ENCODE measurements around the gene PRSS36. TPM values are rescaled to one million over a fixed set of nuclear protein-coding genes. Genes with fewer than 3 reads are reported as not detected.
A peak's percentile ranks its signal among the peaks of the same experiment; 100 is the strongest.

The PRSS36 gene
- total and polyA plus RNA-seq, 9 of the 15 experiments (the other 6 are each of a cell fraction or from before 2014, with no cell fraction given), result 0.09 to 1.2 (median 0.54) TPM; not detected in 2

DNA sequence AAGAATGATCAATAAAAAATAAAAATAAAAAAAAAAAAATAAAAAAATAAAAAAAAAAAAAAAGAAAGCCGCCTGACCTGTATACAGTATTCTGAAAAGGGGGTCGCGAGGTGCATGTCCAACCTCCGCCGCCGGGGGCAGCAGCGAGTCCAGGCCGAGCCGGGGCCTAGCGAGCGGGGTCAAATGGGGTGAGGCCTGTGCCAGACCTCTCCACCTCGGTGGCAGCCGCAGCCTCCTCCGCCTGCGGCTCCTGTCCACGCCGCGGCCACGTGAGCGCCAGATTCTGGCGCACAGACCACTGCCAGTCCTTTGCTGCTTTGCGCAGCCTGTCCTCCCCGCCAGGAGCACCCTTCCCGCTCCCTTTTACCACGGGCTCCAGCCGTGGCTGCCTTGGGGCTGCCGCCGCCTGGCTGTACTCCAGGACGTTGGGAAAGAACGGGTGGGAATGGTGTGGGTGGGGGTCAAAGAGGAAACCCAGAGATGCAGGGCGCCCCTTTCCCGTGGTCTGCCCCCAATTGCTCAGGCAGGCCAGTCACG, 44.1 kb downstream of the PRSS36 start (continued):
- TF ChIP-seq MEIS2 (IDR thresholded peaks at IDR 0.05; ENCODE audit: partially characterized antibody), result peak; percentile 8
- TF ChIP-seq TAF9B (IDR thresholded peaks at IDR 0.05; ENCODE audit: partially characterized antibody), result peak; percentile 25
- no peak for TF ChIP-seq NCOA2 (IDR thresholded peaks at IDR 0.05; ENCODE audit: partially characterized antibody in 2 of 2)
- no peak for TF ChIP-seq ZNF143 (CRISPR knock-in tag; IDR thresholded peaks at IDR 0.05)
- TF ChIP-seq DIDO1 (tag; IDR thresholded peaks at IDR 0.05; ENCODE audit: low read depth), result no peak
- TF ChIP-seq MCM5 (IDR thresholded peaks at IDR 0.05; ENCODE audit: low read depth), result no peak
- no peak for TF ChIP-seq BACH1 (tag; IDR thresholded peaks at IDR 0.05)
- TF ChIP-seq, protein P1, sequence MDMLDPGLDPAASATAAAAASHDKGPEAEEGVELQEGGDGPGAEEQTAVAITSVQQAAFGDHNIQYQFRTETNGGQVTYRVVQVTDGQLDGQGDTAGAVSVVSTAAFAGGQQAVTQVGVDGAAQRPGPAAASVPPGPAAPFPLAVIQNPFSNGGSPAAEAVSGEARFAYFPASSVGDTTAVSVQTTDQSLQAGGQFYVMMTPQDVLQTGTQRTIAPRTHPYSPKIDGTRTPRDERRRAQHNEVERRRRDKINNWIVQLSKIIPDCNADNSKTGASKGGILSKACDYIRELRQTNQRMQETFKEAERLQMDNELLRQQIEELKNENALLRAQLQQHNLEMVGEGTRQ (CRISPR knock-in tag; IDR thresholded peaks at IDR 0.05), result peak; percentile 51
- no peak for TF ChIP-seq IFI16 (CRISPR knock-in tag; IDR thresholded peaks at IDR 0.05)
- TF ChIP-seq, protein P2, sequence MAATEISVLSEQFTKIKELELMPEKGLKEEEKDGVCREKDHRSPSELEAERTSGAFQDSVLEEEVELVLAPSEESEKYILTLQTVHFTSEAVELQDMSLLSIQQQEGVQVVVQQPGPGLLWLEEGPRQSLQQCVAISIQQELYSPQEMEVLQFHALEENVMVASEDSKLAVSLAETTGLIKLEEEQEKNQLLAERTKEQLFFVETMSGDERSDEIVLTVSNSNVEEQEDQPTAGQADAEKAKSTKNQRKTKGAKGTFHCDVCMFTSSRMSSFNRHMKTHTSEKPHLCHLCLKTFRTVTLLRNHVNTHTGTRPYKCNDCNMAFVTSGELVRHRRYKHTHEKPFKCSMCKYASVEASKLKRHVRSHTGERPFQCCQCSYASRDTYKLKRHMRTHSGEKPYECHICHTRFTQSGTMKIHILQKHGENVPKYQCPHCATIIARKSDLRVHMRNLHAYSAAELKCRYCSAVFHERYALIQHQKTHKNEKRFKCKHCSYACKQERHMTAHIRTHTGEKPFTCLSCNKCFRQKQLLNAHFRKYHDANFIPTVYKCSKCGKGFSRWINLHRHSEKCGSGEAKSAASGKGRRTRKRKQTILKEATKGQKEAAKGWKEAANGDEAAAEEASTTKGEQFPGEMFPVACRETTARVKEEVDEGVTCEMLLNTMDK (IDR thresholded peaks at IDR 0.05; ENCODE audit: borderline replicate concordance, insufficient read depth, low read depth, low read length, poor library complexity, severe bottlenecking), result no peak
- TF ChIP-seq CCAR2 (IDR thresholded peaks at IDR 0.05; ENCODE audit: low read depth, low read length), result no peak
- no peak for TF ChIP-seq NFE2 (IDR thresholded peaks at IDR 0.05; ENCODE audit: low read depth)
- no peak for TF ChIP-seq NFYB (IDR thresholded peaks at IDR 0.05; ENCODE audit: extremely low read depth, insufficient read length)
- no peak for TF ChIP-seq ZNF174 (CRISPR knock-in tag; IDR thresholded peaks at IDR 0.05)
- no peak for TF ChIP-seq ARNT (IDR thresholded peaks at IDR 0.05)
- TF ChIP-seq, protein P3, sequence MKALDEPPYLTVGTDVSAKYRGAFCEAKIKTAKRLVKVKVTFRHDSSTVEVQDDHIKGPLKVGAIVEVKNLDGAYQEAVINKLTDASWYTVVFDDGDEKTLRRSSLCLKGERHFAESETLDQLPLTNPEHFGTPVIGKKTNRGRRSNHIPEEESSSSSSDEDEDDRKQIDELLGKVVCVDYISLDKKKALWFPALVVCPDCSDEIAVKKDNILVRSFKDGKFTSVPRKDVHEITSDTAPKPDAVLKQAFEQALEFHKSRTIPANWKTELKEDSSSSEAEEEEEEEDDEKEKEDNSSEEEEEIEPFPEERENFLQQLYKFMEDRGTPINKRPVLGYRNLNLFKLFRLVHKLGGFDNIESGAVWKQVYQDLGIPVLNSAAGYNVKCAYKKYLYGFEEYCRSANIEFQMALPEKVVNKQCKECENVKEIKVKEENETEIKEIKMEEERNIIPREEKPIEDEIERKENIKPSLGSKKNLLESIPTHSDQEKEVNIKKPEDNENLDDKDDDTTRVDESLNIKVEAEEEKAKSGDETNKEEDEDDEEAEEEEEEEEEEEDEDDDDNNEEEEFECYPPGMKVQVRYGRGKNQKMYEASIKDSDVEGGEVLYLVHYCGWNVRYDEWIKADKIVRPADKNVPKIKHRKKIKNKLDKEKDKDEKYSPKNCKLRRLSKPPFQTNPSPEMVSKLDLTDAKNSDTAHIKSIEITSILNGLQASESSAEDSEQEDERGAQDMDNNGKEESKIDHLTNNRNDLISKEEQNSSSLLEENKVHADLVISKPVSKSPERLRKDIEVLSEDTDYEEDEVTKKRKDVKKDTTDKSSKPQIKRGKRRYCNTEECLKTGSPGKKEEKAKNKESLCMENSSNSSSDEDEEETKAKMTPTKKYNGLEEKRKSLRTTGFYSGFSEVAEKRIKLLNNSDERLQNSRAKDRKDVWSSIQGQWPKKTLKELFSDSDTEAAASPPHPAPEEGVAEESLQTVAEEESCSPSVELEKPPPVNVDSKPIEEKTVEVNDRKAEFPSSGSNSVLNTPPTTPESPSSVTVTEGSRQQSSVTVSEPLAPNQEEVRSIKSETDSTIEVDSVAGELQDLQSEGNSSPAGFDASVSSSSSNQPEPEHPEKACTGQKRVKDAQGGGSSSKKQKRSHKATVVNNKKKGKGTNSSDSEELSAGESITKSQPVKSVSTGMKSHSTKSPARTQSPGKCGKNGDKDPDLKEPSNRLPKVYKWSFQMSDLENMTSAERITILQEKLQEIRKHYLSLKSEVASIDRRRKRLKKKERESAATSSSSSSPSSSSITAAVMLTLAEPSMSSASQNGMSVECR (CRISPR knock-in tag; IDR thresholded peaks at IDR 0.05), result no peak

All from K562 (cell line).